HFFc6 (cell line): ENCODE data around the gene RB1. TPM values are rescaled to one million over a fixed set of nuclear protein-coding genes. Genes with fewer than 3 reads are reported as not detected.

Experiments
- DNase-seq: peaks from one replicate; pipeline ENCODE4 v3.0.0-alpha.2; 2018
- H3K27ac Mint-ChIP-seq: 2 replicates; pipeline ENCODE4 v1.8.0; 2020; ENCODE audit warnings: mild to moderate bottlenecking, mixed read lengths
- H3K27me3 Mint-ChIP-seq: 2 replicates; pipeline ENCODE4 v1.8.0; 2021; ENCODE audit warnings: mild to moderate bottlenecking, moderate library complexity, mixed read lengths; ENCODE audit not compliant: insufficient read depth
- H3K36me3 Mint-ChIP-seq: 2 replicates; pipeline ENCODE4 v1.8.0; 2021; ENCODE audit warnings: low read depth, mixed read lengths
- H3K4me1 Mint-ChIP-seq: 2 replicates; pipeline ENCODE4 v1.8.0; 2020; ENCODE audit warnings: low read depth, mixed read lengths
- H3K4me3 Mint-ChIP-seq: 2 replicates; pipeline ENCODE4 v1.8.0; 2020; ENCODE audit warnings: mild to moderate bottlenecking, moderate library complexity, mixed read lengths
- H3K9me3 Mint-ChIP-seq: 2 replicates; pipeline ENCODE4 v1.8.0; 2020; ENCODE audit warnings: mild to moderate bottlenecking, mixed read lengths
- CTCF ChIP-seq: fragments of 200-600 bp; sonication (generic); IDR thresholded peaks from 2 replicates; pipeline ENCODE4 v1.5.0; 2021; ENCODE audit warnings: antibody characterized with exemption, mild to moderate bottlenecking
- total RNA-seq, 6 experiments: library from RNA; stranded (reverse); fragmentation: NEBNext Ultra II Directional; extraction: Animal tissue kit (Norgen Biotek cat#: 25700); gene quantifications; 2 replicates in 1 of 6; 3 replicates in 5 of 6; pipeline ENCODE4 v1.2.3, GENCODE V29; 2021

The RB1 gene
- total RNA-seq, 6 experiments from 2014 or later: 39.2 to 50.4 (median 43.0) TPM

GRCh38 chr13:48486362-48486761 is 182.8 kb downstream of the RB1 start:
- Mint-ChIP-seq H3K4me3 (no peak overlapping the region), H3K4me1 (peaks cover 8% of the 10 kb centered on the region; the same call in 1 of the 2 replicates), H3K36me3 (peaks cover 14% of the 10 kb centered on the region), H3K27me3 (no peaks in the 10 kb centered on the region), H3K27ac (no peak overlapping the region), H3K9me3 (no peaks in the 10 kb centered on the region)
- no peak for DNase-seq
- TF ChIP-seq CTCF: no peak

- no peaks in the 10 kb centered on the region for H3K9me3 Mint-ChIP-seq
- no peaks in the 10 kb centered on the region for H3K27me3 Mint-ChIP-seq
- no peak for DNase-seq
- H3K4me3 Mint-ChIP-seq: no peak overlapping the region
- H3K27ac Mint-ChIP-seq: no peak overlapping the region
- peaks cover 8% of the 10 kb centered on the region; the same call in 1 of the 2 replicates for H3K4me1 Mint-ChIP-seq
- TF ChIP-seq CTCF: no peak
- H3K36me3 Mint-ChIP-seq: peaks cover 14% of the 10 kb centered on the region
These were observed 183.3 kb downstream of the RB1 start for GRCh38 chr13:48486836-48487235.

DNA sequence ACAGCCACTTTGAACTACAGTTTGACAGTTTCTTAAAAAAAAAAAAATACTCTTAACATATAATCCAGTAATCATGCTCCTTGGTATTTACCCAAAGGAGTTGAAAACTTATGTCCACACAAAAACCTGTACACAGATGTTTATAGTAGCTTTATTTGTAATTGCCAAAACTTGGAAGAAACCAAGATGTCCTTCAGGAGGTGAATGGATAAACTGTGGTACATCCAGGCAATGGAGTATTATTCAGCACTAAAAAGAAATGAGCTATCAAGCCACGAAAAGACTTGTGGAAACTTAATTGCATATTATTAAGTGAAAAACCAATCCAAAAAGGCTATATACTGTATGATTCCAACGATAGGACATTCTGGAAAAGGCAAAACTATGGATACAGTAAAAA is 184.4 kb downstream of the RB1 start:
- no peak overlapping the region for H3K27ac Mint-ChIP-seq
- peaks cover 8% of the 10 kb centered on the region; the same call in 1 of the 2 replicates for H3K4me1 Mint-ChIP-seq
- H3K27me3 Mint-ChIP-seq: no peaks in the 10 kb centered on the region
- H3K4me3 Mint-ChIP-seq: no peak overlapping the region
- H3K36me3 Mint-ChIP-seq: peaks cover 14% of the 10 kb centered on the region
- DNase-seq: no peak
- no peaks in the 10 kb centered on the region for H3K9me3 Mint-ChIP-seq
- TF ChIP-seq CTCF: no peak

DNA sequence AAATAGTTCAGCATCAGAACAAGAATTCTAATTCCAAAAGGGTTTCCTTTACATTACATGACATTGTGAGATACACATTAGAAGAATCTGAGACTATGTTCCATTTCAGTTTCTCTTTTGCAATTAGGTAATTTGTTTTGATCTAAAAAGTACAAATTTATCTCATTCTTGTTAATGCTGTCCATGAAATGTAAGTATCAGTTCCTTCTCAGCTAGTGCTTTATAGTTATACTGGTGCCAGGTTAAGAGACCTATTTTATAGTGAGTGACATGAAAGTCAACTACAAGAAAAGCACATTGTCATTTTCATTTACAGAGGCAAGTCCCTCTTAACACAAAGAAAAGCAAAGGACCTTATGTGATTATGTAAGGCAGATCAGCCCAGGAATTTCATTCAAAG is 185.4 kb downstream of the RB1 start:
- H3K36me3 Mint-ChIP-seq: peaks cover 14% of the 10 kb centered on the region
- H3K4me1 Mint-ChIP-seq: peaks cover 8% of the 10 kb centered on the region; the same call in 1 of the 2 replicates
- no peaks in the 10 kb centered on the region for H3K27me3 Mint-ChIP-seq
- no peaks in the 10 kb centered on the region for H3K9me3 Mint-ChIP-seq
- no peak overlapping the region for H3K27ac Mint-ChIP-seq
- no peak for TF ChIP-seq CTCF
- DNase-seq: no peak
- no peak overlapping the region for H3K4me3 Mint-ChIP-seq

DNA sequence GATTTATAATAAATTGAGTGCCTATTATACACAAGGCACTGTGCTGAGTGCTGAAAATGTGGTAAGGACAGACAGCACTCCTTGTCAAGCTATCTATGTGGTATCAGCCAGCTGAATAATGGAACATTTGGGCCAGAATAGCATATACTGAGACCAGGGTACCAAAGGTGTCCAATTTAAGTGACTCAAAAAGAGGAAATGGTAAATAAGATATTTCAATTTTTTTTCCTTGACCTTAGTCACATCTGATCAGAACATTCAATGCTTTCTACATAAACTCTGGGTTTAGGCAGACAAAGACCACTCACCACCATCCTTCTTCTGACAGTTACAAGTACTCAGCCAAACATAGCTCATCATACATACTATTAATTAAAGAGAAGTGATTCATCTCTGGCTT is 186.1 kb downstream of the RB1 start:
- Mint-ChIP-seq H3K9me3 (no peaks in the 10 kb centered on the region), H3K4me3 (no peak overlapping the region), H3K27ac (no peak overlapping the region), H3K36me3 (peaks cover 14% of the 10 kb centered on the region), H3K27me3 (no peaks in the 10 kb centered on the region), H3K4me1 (peaks cover 8% of the 10 kb centered on the region; the same call in 1 of the 2 replicates)
- DNase-seq: no peak
- no peak for TF ChIP-seq CTCF

DNA sequence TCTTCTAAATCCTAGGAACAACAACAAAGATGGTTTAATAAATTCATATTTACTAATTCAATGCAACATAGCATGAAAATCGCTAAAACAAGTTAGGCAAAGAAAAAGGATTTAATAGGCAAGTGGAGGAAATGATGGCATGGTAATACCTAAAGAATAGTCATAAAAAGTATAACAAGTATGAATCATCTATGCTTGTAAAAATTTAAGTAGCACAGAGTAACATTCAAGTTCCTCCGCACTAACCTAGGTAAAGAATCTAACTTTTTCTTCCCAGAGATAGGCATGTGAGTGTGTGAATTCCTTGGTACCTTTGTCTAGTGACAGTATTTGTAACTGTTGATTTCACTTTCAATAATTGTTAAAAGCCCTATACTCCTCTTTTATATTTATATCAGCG is 186.7 kb downstream of the RB1 start:
- H3K27ac Mint-ChIP-seq: no peak overlapping the region
- H3K4me3 Mint-ChIP-seq: no peak overlapping the region
- TF ChIP-seq CTCF: no peak
- H3K36me3 Mint-ChIP-seq: peaks cover 8% of the 10 kb centered on the region
- no peaks in the 10 kb centered on the region for H3K27me3 Mint-ChIP-seq
- peaks cover 2% of the 10 kb centered on the region; the same call in 1 of the 2 replicates for H3K4me1 Mint-ChIP-seq
- no peaks in the 10 kb centered on the region for H3K9me3 Mint-ChIP-seq
- no peak for DNase-seq
